ENCODE data around the gene FLAD1.
A peak's percentile ranks its signal among the peaks of the same experiment; 100 is the strongest.

Gene FLAD1

GRCh38 chr1:154989195-154989860 lies 6.2 kb downstream of the FLAD1 start:
- TF ChIP-seq, protein P1, sequence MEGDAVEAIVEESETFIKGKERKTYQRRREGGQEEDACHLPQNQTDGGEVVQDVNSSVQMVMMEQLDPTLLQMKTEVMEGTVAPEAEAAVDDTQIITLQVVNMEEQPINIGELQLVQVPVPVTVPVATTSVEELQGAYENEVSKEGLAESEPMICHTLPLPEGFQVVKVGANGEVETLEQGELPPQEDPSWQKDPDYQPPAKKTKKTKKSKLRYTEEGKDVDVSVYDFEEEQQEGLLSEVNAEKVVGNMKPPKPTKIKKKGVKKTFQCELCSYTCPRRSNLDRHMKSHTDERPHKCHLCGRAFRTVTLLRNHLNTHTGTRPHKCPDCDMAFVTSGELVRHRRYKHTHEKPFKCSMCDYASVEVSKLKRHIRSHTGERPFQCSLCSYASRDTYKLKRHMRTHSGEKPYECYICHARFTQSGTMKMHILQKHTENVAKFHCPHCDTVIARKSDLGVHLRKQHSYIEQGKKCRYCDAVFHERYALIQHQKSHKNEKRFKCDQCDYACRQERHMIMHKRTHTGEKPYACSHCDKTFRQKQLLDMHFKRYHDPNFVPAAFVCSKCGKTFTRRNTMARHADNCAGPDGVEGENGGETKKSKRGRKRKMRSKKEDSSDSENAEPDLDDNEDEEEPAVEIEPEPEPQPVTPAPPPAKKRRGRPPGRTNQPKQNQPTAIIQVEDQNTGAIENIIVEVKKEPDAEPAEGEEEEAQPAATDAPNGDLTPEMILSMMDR (IDR thresholded peaks at IDR 0.05; ENCODE audit: extremely low read depth, insufficient read depth, missing control alignments) = no peak
- DNase-seq (ENCODE audit: low spot score) = no peak
- in situ Hi-C loops (cut with MboI; ENCODE audit: low pct_unique_long_range_greater_than_20kb, low sequenced_read_pairs, unreplicated experiment) = no loop called here

DNA sequence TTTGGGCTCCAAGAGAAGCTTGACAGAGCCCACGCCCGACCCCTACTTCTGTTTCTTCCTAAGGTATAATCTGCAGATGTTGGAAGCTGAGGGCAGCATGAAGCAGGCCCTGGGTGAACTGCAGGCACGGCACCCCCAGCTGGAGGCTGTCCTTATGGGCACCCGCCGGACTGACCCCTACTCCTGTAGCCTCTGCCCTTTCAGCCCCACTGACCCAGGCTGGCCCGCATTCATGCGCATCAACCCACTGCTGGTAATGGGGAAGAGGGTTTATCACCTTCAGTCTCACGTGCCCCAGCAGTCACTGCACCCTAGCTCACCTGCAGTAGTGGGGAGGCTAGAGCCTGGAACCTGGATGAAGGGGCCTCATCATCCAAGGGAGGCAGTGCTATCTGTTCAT lies 7.1 kb downstream of the FLAD1 start:
- in situ Hi-C loops (cut with MboI; ENCODE audit: low pct_unique_long_range_greater_than_20kb, low sequenced_read_pairs, unreplicated experiment) = no loop called here
- TF ChIP-seq, protein P1 (IDR thresholded peaks at IDR 0.05; ENCODE audit: extremely low read depth, insufficient read depth, missing control alignments) = no peak
- DNase-seq (ENCODE audit: low spot score) = no peak

- TF ChIP-seq, protein P1 (IDR thresholded peaks at IDR 0.05; ENCODE audit: extremely low read depth, insufficient read depth, missing control alignments) = peak; percentile 12
- in situ Hi-C loops (cut with MboI; ENCODE audit: low pct_unique_long_range_greater_than_20kb, low sequenced_read_pairs, unreplicated experiment) = no loop called here
- no peak for DNase-seq (ENCODE audit: low spot score)
These were observed 9.8 kb downstream of the FLAD1 start for GRCh38 chr1:154992721-154993571.

DNA sequence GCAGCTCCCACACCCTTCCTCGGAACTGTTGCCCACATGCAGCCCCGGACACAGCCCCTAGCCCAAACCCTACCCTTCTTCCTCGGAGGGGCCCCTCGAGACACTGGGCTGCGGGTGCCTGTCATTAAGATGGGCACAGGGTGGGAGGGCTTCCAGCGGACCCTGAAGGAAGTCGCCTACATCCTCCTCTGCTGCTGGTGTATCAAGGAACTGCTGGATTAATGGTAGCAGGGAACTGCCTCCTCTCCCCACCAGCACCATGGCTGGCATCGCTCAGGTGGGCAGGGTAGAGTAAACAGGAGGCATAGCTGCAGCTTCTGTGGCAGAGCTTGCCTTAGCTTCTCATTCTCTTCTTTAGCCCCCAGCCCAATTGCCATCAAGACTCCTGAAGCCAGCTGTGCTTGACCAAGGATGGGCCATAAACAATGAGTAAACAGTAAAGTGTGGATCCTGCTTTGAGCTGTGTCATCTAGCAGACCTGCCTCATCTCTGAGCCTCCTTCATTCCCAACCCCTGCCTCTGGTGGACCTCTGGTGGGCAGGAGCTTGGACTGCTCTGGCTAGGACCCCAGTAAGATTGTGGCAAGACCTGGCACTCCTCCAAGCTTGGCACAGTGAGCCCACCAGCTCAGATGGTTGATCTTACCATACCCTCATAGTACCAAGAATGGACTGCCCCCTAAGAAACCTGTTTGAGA lies 10.6 kb downstream of the FLAD1 start, which contains the start of gene LENEP:
Gene LENEP, plus strand, starts transcription at position 15 of the 697 bp plus-strand sequence. Its CDS starts 22 bp downstream, at position 37.
- in situ Hi-C loops (cut with MboI; ENCODE audit: low pct_unique_long_range_greater_than_20kb, low sequenced_read_pairs, unreplicated experiment) = no loop called here
- no peak for DNase-seq (ENCODE audit: low spot score)
- TF ChIP-seq, protein P1 (IDR thresholded peaks at IDR 0.05; ENCODE audit: extremely low read depth, insufficient read depth, missing control alignments) = no peak

DNA sequence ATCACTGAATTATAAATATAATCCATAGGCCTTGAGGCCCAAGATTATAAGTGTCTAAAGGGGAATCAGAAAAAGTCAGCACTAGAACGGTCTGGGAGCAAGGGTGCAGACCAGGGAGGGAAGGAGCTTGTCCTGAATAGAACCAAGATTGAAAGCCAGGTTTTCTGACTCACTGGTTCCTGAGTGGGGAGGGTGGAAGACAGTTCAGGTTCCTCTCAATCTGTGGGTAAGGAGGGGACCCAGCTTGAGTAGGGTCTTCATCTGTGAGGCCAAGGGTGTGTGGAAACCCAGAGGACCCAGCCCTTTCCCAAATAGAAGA lies 11.1 kb downstream of the FLAD1 start:
- TF ChIP-seq, protein P1 (IDR thresholded peaks at IDR 0.05; ENCODE audit: extremely low read depth, insufficient read depth, missing control alignments) = no peak
- in situ Hi-C loops (cut with MboI; ENCODE audit: low pct_unique_long_range_greater_than_20kb, low sequenced_read_pairs, unreplicated experiment) = no loop called here
- DNase-seq (ENCODE audit: low spot score) = no peak

DNA sequence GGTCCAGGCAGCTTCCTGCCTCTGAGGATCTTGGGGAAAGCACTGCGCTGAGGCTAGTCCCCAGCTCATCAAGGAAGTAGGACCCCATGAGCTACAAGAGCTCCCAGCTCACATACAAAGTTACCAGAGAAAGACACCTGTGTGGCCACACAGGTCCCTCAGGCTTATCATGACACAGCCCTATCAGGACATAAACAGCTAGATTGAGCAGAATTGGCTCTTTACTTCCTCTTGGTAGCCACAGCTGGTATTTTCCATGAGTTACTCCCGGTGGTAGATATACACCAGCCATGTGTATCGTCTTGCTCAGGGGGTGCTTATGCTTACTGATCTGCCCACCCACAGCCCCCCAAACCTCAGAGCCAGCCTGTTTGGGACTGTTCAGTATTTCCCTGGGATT lies 11.4 kb downstream of the FLAD1 start:
- TF ChIP-seq, protein P1 (IDR thresholded peaks at IDR 0.05; ENCODE audit: extremely low read depth, insufficient read depth, missing control alignments) = no peak
- in situ Hi-C loops (cut with MboI; ENCODE audit: low pct_unique_long_range_greater_than_20kb, low sequenced_read_pairs, unreplicated experiment) = no loop called here
- DNase-seq (ENCODE audit: low spot score) = no peak

Data from GM13977 (cell line).